Right kidney (tissue), 1 donor: ENCODE measurements around the gene SOCS3.
"Not testable (repeated sequence)": the region's sequence is repeated elsewhere in the genome, so short reads cannot be mapped to it uniquely, and the experiment has no call there.

ENCODE experiments used
- DNase-seq: peaks from one replicate; pipeline ENCODE4 v3.0.0-alpha.2; 2016

SOCS3 gene

DNA sequence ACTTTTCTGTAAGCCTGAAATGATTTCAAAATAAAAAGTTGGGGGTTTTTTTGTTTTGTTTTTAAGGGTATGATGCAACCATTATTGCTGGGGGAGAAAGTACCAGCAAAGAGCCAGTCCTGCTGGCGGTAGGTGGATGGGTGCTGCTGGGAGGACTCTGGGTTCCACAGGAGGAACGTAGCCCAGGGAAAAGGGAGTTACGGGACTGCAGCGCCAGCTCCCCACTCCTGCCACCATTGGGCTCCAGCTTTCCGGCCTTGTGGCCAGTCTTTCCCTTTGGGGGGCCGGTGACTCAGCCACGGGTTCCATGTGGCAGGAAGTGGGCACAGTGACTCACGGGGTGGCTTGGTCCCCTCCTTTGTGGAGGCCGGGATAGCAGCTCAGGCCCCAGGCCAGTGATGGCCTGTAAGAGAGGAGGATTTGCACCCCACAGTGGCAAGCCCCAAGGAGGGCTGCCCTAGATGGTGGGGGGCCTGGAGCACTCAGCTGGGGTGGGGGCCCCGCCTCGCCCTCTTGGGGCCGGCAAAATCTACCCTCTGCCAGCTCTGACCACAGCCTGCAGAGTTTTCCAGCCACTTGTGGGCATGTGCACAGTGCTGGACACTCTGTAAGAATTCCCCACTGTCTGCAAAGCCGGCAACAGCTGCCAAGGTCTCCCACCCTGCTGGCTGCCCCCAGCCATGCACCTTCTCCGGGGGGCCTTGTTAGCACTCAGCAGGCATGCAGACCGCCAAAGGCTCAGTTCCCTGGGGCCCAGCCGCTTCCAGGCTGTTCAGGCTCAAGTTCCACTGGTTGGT, 30.4 kb downstream of the SOCS3 start:
- no peak for DNase-seq

GRCh38 chr17:78327880-78328279, 32.0 kb downstream of the SOCS3 start:
- DNase-seq = no peak

GRCh38 chr17:78325076-78325687, 34.7 kb downstream of the SOCS3 start:
- DNase-seq = no peak

DNA sequence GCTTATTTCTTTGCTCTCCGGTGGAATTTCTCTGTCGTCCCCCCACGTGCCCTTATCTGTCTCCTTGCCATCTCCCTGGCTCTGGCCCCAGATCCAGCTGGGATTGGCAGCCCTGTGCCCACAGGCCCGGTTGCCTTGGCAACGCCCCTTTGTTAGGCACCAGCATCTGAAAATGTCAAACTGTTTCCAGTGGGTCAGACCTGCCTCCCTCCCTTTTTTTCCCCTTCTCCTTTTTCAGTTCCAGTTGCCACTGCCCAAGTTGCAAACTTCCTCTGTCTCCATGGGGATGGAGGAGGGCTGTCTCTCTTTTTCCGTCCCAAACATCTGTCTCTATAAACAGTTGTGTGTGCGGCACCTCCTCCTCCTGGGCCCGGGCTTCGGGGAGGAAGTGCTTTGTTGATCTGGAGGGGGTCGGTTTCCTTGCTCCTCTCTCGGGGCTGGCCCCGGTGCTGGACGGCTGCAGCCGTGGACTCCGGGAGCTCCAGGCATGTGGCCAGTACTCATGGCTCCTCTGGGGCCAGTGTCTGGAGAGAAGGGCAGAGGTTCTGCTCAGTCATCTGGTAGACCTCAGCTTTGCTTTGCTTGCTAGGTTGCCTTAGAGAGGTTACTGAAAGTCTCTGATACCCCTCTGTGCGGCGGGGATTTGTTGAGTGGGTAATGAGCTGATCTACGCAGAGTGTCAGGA, 35.3 kb downstream of the SOCS3 start:
- DNase-seq = peak; percentile 78

GRCh38 chr17:78323826-78324390, 36.0 kb downstream of the SOCS3 start:
- DNase-seq = no peak

DNA sequence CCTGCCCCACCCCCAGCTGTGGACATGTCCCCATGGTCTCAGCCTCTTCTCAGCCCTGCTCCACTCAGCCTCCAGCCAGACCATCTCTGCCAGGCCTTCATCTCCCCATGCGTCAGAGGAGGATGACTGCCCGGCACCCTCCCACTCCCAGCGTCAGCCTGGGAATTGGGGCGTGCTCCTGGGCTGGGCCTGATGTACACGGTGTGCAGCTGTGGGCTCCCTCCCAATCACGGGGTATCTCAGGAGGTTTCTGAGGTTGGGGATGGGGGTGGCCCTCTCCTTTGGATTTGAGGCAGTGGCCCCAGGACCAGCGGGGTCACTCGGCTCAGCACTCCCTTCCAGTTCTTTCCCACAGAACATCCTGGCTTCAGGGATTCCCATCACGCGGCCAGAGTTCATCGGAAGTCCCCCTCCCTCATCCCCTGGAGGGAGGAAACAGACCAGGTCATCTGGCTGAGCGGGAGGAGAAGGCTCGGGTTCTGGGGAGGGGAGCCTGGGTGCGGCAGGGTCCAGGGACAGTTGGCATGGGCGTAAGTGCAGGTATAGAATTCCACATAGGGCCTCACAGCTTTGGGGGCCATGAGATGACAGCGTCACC, 36.9 kb downstream of the SOCS3 start:
- no peak for DNase-seq

DNA sequence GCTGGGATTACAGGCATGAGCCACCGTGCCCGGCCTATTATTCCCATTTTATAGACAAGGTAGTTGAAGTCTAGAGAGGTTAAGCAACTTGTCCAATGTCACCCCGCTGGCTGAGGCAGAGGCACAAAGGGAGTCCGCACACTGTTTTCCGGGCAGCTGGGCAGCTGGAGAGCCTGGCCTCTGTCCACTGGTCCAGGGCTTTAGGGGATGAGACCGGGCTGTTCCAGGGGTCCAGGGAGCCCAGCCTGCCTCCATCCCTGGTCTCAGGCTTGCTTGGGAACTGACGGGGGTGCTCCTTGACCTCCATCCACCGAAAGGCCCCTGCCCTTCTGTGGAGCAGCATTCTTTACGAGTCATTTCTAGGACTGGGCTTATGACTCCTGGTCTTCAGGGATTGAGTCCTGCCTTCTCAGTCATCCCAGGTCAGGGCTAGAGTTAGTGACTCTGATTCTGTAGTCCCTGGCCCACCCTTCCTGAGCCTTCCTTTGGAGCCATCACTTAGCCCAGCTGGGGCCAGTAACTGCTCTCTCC, 37.5 kb downstream of the SOCS3 start:
- no peak for DNase-seq

DNA sequence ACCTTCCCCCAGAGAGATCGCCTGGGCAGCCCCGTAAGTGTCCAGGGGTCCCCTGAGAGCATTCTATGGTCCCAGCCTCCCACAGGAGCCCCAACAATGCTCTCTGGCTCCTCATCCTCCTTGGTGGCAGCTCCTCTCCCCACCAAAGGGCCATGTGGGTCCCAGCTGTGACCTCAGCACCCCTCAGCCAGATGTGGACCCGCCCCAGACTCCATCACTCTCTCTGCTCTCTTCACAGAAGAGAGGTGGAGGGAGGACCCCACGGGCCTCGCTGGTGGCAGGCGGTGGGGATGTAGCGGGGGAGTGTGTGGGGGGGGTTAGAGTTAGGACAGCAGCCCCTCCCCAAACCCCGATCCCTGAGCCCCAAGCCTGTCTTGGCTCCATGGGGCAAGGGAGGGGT, 41.0 kb downstream of the SOCS3 start:
- DNase-seq = no peak

DNA sequence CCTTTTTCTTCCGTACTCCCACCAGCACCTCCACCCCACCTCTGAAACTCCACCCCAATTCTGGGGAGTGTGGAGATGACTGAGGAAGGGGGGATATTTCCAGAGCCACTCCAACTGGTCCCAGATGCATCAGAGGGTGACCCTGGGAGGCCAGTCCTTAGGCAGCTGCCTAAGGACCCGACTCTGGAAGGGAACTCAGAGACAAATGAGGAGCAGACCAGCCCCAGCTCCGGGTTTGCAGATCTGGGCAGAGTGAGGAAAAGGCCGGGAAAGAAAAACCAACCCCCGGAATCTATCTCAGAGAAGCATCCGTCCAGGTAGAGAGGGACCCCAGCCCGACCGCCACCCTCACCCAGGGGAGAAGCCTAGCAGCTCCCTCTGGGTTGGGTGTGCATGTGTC, 41.5 kb downstream of the SOCS3 start:
- no peak for DNase-seq

DNA sequence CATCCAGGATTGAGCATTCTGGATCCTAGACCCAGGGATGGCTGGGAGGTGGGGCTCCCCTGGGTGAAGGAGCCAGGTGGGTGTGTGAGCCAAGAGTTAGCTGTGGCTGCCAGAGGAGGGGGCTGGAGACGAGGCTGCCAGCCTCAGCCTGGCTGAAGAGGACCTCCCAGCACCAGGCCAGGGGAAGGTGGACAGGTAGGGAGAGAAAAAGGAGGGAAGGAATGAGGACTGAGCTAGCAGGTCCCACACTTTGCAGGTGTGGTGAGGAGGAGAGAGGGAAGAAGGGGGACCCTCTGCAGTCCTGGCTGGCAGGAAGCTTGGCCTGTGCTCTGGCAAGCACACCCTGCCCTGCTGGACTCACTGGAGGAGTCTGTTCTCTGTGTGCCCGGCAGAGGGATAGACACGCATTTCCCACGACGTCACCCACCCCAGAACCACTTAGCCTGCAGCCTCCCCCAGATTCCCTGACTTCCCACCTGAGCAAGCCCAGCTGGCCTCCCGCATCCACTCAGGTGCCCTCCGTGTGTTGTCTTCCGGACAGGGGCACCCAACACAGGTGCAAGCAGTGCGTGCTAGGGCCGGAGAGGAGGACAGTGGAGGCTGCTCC, 42.0 kb downstream of the SOCS3 start:
- DNase-seq = peak; percentile 66

GRCh38 chr17:78316867-78317789, 42.7 kb downstream of the SOCS3 start:
- DNase-seq = peak; percentile 67

- peak; percentile 55 for DNase-seq
Observed at GRCh38 chr17:78316115-78316866, 43.6 kb downstream of the SOCS3 start.

GRCh38 chr17:78315355-78316114, 44.3 kb downstream of the SOCS3 start:
- DNase-seq = no peak

GRCh38 chr17:78314683-78315354, 45.1 kb downstream of the SOCS3 start:
- no peak for DNase-seq

DNA sequence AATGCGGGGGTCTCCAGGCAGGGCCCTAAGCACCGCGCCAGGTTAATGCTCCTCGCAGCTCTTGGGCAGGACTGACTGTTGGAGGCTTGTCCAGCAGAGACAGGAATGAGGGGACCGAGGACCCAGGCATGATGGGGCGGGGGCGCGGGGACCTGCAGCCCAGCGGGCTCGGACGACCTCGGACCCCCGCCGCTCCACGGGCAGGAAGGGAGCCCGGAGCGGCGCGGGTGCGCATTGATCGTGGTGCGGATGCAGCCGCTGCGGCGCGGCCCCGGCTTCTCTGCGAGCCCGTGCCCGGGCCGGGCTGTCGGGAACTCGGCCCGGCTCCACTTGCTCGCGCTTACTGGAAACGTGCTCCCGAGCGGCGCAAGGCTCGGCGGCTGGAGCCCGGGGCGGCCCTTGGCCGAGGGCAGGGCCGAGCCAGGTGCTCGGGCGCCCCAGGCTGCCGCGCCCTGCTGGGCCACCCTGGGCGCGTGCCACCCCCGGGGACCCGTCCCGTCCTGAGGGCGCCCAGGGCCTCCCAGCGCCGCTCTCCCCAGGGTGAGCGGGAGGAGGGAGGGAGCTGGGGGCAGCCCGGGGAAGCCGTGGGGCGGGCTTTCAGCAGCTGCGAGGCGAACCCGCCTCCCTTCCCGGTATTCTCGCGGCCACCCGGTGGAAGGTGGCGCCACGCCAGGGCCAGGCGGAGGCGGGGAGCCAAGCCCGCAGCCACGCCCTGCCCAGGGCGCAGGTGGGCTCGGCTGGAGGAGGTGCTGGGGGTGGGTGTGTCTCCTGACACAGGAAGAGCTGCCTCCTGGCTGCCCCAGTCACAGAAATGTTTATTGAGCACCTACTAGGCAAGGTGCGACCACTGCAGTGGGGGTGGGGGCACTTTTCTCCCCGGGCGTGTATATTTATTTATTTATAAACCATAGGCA, 45.9 kb downstream of the SOCS3 start:
- peak; percentile 84 for DNase-seq

DNA sequence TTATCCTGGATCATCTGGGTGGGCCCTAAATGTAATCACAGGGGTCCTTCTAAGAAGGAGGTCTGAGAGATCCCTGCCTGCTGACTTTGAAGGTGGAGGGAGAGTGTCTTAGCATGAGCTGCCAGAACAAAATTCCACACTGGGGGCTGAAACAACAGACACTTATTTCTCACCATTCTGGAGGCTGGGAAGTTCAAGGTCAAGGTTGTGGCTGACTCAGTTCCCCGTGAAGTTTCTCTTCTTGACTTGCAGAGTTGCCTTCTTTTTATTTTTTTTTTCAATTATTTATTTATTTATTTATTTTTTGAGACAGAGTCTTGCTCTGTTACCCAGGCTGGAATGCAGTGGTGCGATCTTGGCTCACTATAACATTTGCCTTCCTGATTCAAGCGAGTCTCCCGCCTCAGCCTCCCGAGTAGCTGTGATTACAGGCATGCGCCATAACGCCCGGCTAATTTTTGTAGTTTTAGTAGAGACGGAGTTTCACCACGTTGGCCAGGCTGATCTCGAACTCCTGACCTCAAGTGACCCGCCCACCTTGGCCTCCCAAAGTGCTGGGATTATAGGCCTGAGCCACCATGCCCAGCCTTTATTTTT, 50.1 kb downstream of the SOCS3 start:
- not testable (repeated sequence) for DNase-seq
